ENCODE data around the gene ZNF433.
"Not testable (repeated sequence)": the region's sequence is repeated elsewhere in the genome, so short reads cannot be mapped to it uniquely, and the experiment has no call there.

ZNF433 gene

DNA sequence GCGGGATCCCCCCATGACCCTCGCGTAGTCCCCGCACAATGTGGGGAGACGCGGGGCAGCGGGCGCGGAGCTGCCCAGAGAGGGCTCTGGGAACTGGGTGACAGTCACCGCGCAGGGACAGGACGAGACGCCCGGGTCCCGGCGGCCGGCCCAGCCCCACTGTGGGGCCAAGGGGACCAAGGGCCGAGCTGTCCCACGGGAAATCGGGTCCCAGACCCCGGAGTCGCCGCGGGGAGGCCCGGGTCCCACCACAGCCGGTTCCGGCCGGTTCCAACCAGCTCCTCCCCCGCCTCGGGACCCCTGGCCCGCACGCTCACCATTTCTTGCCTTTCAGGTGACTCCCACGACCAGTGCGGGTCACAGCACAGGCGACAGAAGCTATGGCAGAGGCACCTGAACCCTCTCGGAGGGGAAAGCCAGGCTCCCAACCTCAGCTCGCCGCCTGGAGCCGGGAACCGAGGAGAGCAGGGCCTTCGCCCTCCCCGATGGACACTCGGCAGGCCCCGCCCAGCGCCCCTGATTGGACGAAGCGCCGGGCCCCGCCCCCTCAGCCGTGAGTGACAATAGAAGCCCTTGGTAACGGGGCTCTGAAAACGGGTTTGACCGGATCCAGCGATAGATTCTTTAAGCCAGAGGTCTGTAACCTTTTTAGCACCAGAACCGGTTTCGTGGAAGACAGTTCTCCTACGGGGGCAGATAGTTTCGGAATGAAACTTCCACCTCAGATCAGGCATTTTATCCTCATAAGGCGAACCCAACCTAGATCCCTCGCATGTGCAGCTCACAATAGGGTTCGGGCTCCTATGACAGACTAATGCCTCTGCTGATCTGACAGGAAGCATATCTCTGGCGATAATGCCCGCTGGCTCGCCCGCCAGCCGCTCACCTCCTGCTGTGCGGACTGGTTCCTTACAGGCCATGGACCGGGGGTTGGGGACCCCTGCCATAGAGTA lies at the start of gene ZNF433:
TSS of gene ZNF433 (minus strand) at position 460 of the 953 bp plus-strand sequence. CDS start at position 320, 140 bp downstream.
- DNase-seq (ENCODE audit: low read depth): peak; percentile 83

DNA sequence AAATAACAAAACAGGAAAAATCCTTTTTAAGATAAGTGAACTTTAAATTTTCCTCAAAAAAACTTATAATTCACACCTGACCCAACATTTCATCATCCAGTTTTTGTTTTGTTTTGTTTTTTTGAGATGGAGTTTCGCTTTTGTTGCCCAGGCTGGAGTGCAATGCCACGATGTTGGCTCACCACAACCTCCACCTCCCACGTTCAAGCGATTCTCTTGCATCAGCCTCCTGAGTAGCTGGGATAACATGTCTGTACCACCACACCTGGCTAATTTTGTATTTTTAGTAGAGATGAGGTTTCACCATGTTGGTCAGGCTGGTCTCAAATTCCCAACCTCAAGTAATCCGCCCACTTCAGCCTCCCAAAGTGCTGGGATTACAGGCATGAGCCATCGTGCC lies 47.9 kb upstream of the ZNF433 start:
- DNase-seq (ENCODE audit: low read depth): not testable (repeated sequence)

DNA sequence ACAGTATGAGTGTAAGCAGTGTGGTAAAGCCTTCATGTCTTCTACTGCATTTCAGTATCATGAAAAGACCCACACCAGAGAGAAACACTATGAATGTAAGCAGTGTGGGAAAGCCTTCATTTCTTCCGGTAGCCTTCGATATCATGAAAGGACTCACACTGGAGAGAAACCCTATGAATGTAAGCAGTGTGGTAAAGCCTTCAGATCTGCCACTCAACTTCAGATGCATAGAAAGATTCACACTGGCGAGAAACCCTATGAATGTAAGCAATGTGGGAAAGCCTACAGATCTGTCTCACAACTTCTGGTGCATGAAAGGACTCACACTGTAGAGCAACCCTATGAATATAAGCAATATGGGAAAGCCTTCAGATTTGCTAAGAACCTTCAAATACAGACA lies 41.9 kb upstream of the ZNF433 start:
- no peak for DNase-seq (ENCODE audit: low read depth)

DNA sequence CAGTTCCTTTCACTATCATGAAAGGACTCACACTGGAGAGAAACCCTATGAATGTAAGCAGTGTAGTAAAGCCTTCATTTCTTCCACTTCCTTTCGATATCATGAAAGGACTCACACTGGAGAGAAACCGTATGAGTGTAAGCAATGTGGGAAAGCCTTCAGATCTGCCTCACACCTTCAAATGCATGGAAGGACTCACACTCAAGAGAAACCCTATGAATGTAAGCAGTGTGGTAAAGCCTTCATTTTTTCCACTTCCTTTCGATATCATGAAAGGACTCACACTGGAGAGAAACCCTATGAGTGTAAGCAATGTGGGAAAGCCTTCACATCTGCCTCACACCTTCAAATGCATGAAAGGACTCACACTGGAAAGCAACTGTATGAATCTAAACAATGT lies 40.9 kb upstream of the ZNF433 start:
- not testable (repeated sequence) for DNase-seq (ENCODE audit: low read depth)

DNA sequence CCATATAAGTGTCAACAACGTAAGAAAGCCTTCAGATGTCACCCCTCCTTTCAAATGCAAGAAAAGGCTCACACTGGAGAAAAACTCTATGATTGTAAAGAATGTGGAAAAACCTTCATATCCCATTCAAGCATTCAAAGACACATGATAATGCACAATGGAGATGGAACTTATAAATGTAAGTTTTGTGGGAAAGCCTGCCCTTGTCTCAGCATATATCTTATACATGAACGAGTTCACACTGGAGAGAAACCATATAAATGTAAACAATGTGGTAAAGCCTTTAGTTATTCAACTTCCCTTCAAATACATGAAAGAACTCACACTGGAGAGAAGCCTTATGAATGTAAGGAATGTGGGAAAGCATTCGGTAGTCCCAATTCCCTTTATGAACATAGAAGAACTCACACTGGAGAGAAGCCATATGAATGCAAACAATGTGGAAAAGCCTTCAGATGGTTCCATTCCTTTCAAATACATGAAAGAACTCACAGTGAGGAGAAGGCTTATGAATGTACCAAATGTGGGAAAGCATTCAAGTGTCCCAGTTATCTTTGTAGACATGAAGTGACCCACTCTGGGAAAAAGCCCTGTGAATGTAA lies 40.2 kb upstream of the ZNF433 start:
- DNase-seq (ENCODE audit: low read depth): no peak

DNA sequence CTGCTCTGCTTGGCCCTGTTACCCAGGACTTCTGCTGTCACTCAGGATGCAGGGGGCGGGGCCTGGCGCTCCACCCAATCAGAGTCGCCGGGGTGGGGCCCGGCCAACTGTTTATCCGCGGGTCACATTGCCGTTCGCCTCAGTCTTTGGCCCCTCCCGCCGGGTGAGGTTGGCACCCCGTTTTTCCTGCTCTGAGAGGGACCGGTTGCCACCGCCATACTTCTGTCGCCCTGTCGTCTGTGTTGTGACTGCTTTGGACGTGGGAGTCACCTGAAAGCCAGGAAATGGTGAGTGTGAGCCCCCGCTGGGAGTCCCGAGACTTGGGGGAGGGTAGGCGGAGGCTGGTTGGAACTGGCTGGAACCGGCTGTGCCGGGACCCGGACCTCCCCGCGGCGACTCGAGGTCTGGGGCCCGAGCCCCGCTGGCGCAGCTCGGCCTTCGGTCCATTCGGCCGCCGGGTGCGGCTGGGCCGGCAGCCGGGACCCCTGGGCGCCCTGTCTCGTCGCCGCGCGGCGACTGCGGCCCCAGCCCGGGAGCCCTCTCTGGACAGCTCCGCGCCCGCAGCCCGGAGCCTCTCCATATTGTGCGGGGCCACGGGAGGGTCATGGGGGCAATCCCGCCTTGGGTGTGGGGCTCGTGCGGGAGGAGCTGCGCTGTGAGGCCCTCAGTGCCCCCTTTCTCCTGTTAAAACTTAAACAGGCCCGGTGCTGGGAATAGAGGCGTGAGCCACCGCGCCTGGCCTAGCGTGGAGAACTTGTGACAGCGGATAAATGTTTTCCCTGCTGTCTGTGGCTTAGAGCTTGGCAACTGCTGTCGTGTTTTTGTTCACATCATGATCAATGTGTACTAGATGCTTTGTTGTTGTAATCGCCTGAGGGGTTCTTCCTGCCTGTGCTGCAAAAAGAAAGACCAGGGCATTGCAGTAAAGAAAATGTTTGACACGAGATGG lies 29.4 kb upstream of the ZNF433 start, which contains the start of gene ZNF844:
TSS of gene ZNF844 (plus strand) at position 142 of the 949 bp plus-strand sequence. CDS start at position 285, 143 bp downstream.
- DNase-seq (ENCODE audit: low read depth): no peak

DNA sequence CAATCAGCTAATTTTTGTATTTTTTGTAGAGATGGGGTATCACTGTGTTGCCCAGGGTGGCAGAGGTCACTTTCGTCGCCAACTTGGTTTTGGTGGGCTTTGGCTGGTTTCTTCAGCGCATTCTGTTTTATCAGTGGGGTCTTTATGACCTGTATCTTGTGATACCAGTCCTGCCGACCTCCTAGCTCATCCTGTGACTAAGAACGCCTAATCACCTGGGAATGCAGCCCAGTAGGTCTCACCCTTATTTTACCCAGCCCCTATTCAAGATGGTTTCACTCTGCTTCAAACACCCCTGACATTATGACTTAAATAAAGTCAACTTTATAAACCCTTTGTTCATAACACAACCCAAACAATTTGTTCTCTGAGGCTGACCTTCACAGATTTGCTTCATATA lies 20.3 kb upstream of the ZNF433 start:
- DNase-seq (ENCODE audit: low read depth): no peak

DNA sequence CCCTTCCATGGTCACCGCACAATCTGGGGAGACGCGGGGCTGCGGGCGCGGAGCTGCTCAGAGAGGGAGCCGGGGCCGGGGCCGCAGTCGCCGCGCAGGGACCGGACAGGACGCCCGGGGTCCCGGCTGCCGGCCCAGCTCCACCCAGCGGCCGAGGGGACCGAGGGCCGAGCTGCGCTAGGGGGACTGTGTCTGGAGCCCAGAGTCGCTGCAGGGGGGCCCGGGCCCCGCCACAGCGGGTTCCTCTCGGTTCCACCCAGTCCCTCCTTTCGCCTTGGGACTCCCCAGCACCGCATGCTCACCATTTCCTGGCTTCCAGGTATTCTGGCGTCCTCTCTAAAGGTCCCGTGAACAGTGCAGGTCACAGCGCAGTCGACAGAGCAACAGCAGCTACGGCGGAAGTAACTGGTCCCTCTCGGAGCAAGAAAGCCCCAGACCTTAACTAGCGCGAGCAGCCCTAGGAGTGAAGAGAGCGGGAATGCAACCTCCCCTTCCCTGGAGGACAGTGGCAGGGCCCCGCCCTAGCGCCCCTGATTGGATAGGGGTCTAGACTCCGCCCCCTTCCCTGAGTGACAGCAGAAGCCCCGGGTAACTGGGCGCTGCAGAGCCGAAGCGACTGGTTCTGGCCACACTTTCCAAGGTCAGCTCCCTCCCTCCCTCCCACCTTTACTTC lies 17.2 kb upstream of the ZNF433 start, which contains the start of gene ZNF878:
TSS of gene ZNF878 (minus strand) at position 465 of the 673 bp plus-strand sequence. CDS start at position 305, 160 bp downstream.
- DNase-seq (ENCODE audit: low read depth): peak; percentile 91

DNA sequence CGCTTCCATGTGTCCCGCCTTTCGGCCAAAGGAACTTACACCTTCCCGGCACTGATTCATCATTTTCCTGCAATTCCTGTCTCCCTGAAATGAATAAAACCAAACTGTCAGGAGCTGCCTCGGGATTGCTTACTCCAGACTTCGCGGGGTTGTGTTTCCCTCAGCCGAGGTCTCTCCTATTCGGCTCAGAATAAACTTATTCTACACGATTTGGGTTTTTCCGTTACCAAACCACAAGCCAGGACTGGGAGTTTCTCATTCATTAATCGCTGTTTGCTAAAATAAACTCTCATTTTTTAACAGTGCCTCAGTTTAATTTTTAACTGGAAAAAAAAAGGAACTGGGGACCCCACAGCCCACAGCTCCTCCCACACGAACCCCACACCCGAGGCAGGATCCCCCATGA lies 16.6 kb upstream of the ZNF433 start:
- DNase-seq (ENCODE audit: low read depth): no peak

DNA sequence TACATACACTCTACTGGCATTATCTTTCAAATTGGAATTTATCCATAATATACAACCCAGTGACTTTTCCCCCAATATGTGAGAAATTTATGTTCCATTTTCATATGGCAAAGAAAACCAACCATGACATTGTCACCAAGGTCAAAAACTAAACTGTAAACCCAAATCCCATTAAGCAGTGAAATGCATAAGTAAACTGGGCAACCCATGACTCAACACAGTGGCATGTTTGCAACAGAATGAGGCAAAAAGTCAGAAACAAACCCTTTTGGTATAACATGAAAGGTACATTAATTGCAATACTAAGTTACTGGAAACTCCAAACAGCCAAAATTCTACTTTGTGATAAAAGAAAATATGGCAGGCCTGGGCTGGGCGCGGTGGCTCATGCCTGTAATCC lies 12.4 kb upstream of the ZNF433 start:
- no peak for DNase-seq (ENCODE audit: low read depth)

DNA sequence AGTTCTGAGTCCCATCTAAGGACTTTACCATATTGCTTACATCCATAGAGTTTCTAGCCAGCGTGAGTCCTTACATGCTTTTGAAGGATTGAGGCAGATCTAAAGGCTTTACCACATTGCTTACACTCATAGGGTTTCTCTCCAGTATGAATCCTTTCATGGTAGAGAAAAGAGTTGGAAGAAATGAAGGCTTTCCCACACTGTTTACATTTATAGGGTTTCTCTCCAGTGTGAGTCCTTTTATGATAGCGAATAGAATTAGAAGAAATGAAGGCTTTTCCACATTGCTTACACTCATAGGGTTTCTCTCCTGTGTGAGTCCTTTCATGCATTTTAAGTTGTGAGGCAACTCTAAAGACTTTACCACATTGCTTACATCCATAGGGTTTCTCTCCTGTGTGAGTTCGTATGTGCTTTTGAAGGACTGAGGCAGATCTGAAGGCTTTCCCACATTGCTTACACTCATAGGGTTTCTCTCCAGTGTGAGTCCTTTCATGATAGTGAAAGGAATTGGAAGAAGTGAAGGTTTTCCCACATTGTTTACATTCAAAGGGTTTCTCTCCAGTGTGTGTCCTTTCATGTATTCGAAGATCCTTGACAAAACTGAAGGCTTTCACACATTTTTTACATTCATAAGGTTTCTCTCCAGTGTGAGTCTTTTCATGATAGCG lies 8.4 kb upstream of the ZNF433 start:
- DNase-seq (ENCODE audit: low read depth): no peak

DNA sequence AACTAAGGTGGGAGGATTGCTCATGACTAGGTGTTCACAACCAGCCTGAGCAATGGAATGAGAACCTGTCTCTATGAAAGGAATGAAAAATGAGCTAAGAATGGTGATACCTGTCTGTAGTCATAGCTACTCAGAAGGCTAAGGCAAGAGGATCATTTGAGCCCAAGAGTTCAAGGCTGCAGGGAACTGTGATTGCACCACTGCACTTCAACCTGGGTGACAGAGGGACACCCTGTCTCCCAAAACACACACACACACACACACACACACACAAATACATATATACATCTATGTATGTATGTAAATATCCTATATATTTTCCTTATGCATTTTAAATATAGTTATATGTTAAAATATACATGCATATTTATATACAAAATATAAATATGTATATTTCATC lies 7.4 kb upstream of the ZNF433 start:
- DNase-seq (ENCODE audit: low read depth): no peak

DNA sequence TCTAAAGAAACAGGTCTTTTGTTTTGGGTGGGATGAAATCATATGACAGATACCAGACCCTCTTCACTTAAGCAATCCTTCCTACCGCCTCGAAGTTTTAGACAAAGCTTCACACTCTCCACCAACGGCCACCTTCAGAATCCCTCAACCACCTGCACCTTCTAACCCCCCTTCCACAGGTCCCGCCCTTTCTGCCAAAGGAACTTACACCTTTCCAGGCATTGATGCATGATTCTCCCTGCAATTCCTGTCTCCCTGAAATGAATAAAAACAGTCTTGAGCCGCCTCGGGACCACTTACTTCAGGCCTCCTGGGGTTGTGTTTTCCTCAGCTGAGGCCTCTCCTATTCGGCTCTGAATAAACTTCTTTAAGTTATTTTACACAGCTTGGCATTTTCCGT lies 859 bp downstream of the ZNF433 start:
- DNase-seq (ENCODE audit: low read depth): no peak

DNA sequence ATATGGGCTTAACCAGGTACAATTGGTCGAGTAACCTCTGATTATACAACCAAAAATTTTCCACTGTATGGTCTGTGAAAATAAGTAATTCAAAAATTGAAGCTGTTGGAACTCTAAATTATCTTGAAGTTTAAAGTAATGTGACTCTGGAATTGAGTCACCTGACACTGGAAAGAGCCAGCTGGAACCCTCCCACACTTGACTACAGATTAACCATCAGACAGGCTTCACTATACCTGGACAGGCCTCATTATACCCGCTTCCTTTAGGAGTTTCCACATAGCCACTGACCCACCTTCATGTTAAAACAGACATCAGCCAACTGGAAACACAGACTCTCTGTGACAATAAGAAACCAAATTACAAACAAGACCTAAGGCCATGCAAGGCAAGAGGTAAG lies 1.3 kb downstream of the ZNF433 start:
- DNase-seq (ENCODE audit: low read depth): no peak

DNA sequence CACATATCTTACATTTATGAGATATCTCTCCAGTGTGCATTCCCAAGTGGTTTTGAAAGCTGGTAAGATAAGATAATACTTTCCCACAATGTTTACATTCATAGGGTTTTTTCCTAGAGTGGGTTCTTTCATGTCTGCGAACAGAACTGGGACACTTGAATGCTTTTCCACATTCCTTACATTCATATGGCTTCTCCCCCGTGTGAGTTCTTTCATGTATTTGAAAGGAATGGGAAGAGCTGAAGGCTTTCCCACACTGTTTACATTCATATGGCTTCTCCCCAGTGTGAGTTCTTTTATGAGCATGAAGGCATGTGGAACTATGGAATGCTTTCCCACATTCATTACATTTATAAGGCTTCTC lies 19.7 kb downstream of the ZNF433 start:
- DNase-seq (ENCODE audit: low read depth): no peak

DNA sequence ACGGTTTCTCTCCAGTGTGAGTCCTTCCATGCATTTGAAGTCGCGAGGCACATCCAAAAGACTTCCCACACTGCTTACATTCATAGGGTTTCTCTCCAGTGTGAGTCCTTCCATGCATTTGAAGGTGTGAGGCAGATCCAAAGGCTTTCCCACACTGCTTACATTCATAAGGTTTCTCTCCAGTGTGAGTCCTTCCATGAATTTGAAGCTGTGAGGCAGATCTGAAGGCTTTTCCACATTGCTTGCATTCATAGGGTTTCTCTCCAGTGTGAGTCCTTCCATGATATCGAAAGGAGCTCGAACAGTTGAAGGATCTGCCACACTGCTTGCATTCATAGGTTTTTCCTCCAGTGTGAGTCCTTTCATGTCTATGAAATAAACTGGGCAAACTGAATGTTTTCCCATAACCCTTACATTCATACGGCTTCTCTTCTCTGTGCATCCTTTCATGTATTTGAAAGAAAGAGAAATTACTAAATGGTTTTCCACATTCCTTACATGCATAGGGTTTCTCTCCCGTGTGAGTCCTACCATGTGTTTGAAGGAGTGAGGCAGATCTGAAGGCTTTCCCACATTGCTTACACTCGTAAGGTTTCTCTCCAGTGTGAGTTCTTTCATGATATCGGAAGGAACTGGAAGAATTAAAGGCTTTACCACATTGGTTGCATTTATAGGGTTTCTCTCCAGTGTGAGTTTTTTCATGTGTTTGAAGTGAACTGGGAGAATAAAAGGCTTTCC lies 20.3 kb downstream of the ZNF433 start:
- DNase-seq (ENCODE audit: low read depth): no peak

DNA sequence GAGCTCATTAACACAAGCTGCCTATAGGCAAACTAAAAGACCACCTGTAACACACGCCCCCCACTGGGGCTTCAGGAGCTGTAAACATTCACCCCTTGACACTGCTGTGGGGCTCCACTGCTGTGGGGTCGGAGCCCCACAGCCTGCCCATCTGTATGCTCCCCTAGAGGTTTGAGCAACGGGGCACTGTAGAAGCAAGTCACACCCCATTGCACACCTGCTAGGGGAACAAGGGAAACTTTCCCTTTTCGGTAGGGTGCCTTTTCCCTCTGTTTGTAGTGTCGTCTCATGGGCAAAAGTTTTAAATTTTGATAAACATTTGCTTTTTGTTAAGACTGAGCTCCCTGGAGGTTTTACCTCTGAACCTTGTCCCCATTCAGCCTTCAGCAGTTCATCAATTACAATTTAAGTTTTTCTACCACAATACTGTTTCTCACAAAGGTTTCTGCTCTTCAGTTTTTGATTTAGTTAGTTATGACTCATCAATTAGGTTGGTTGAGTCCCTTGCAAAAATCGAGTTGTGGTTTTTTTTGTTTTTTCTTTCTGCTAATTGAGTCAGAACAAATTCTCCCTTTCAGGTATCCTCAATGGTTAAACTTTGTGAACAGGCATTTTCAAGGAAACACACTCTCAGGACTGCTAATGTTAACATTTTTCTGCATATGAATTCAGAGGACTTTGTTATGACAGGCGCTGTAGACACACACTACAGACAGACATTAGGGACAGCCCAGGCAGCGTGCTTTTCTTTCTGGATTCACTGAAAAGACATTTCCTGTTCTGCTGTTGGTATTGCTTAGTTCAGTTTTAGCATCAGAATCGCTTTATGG lies 35.1 kb downstream of the ZNF433 start:
- DNase-seq (ENCODE audit: low read depth): no peak

DNA sequence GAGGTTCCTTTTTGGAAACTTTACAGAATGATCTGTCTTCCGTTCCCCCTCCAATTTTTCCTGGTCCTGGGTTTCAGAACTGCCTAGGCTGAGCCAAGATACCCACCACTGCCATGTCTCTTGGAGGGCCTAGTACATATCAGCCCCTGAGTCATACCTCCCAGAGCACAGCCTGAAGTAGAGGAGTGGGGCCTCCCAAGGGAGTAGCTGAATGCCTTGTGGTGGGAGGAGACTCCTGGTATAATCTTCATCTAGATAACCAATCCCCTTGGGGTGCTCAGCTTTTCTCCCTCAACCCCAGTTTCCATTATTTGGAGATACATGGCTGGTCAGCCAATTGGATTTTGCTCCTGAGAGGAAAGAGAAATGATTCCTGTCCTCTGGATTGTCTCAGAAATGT lies 40.3 kb downstream of the ZNF433 start:
- DNase-seq (ENCODE audit: low read depth): no peak

DNA sequence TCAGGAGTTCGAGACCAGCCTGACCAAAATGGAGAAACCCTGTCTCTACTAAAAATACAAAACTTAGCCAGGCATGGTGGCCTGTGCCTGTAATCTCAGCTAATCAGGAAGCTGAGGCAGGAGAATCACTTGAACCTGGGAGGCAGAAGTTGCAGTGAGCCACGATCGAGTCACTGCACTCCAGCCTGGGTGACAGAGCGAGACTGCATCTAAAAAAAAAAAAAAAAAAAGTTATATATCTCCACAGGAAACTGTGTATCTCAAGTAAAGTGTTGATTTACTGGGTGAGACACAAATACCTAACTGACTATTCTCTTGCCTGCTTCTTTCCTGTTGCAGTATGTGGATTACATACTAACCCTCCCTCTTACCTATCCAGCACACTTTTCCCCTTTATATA lies 43.6 kb downstream of the ZNF433 start:
- DNase-seq (ENCODE audit: low read depth): not testable (repeated sequence)

Data from CMK (cell line).